GDM1 (cell line): ENCODE measurements around the gene RHBDF1.

Experiments
- DNase-seq: peaks from one replicate; lab custom pipeline; 2025; lab: John Stamatoyannopoulos, UW

The RHBDF1 gene

DNA sequence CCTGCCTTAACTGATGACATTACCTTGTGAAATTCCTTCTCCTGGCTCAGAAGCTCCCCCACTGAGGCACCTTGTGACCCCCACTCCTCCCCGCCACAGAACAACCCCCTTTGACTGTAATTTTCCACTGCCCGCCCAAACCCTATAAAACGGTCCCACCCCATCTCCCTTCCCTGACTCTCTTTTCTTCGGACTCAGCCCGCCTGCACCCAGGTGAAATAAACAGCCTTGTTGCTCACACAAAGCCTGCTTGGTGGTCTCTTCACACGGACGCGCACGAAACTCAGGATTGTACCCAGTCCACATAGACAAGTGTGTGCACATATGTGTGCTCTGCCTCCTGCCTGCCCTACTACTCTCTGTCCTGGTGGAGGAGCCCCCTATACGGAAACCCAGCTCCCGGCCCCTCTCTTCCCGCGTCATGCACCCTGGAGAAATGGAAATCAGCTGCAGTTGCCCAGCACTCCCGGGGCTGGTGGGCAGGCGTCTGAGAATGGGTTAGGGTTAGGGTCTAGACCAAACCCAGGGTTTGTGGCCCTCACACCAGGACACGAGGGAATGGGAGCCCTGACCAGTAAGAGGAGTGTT is 2.4 kb upstream of the RHBDF1 start:
- DNase-seq: no peak

DNA sequence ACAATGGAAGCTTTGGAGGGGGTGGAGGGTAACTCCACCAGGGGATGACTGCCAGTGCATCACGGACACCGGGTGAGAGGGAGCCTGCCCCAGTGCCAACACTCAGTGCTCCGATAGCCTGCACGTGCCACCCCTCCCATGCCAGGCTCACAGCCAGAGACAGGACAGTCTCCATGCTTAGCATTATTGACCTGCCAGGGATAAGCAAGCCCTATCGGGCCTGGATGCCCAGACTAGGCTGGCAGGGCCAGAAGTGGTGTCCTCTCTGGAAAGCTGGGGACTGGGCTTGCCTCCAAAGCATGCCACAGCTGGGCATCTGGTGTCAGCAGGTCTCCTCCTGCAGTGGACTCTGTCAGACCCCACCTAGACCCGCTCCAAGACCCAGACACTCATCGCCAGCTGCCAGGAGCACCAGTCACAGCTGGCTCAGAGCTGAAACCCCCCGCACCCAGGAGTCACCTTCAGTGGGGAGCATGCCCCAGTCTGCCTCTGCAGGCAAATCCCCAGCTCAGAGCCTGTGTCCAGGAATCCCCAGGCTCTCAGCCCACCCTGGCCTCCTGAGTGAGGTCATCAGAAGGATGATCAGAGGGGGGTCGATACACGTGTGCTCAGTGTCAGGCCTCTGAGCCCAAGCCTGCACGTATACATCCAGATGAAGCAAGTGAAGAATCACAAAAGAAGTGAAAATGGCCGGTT is 1.8 kb upstream of the RHBDF1 start:
- no peak for DNase-seq

DNA sequence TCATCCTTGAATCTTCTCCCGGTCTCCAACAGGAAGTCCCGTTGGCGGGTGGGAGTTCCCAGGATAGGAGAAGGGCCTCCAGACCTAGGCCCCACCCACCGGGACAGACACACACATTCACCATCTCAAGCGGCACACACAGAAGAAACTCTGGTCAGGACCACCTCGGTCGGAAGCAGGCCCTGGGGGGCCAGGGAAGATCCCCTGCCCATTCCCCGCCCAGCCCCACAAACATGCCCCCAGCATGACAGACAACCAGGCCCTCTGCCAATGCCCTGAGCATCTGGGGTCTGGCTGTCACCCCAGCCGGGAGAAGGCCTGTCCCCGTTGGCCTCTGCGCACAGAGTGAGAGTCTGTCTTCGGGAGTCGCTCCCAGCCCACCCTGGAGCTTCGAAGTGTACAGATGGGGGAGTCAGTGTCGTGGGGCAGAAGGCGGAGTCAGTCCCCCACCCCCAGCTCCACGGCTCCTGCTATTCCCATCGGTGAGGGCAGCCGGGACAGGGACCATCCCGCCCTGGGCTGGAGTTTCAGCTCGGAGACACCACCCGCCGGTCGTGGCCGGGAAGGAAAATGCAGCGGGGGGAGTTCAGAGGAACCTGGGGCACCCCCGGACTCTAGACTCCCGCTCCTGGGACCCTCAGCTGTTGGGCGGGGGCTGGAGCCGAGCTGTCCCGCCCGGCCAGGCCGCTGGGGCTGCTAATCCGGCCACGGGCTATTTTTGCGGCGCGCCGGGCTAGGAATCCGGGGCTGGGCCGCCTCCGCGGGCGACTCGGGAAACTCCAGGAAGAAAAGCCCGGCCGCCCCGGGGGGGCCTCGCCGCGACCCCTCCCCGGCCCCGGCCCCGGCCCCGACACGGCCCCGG is 660 bp downstream of the RHBDF1 start:
- no peak for DNase-seq

DNA sequence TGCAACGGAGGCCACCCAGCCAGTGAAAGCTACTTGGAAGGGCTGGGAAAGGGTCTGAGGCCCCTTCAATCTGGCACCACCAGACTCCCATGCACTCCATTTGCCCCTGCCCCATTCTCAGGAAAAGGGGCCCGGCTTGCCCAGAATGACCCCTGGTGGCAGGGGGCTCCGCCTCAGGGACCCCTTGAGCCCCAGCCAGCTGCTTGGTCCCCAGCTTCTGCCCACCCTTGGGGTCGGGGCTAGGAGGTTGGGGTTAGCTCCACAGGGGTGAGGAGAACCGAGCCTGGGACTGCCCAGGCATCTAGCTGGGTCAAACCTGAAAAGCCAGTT is 1.3 kb downstream of the RHBDF1 start:
- no peak for DNase-seq

DNA sequence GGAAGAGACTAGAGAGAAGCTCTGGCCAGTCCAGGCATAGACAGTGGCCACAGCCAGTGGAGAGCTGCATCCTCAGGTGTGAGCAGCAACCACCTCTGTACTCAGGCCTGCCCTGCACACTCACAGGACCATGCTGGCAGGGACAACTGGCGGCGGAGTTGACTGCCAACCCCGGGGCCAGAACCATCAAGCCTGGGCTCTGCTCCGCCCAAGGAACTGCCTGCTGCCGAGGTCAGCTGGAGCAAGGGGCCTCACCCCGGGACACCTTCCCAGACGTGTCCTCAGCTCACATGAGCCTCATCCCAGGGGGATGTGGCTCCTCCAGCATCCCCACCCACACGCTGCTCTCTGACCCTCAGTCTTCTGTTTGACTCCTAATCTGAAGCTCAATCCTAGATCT is 3.2 kb downstream of the RHBDF1 start:
- DNase-seq: no peak

DNA sequence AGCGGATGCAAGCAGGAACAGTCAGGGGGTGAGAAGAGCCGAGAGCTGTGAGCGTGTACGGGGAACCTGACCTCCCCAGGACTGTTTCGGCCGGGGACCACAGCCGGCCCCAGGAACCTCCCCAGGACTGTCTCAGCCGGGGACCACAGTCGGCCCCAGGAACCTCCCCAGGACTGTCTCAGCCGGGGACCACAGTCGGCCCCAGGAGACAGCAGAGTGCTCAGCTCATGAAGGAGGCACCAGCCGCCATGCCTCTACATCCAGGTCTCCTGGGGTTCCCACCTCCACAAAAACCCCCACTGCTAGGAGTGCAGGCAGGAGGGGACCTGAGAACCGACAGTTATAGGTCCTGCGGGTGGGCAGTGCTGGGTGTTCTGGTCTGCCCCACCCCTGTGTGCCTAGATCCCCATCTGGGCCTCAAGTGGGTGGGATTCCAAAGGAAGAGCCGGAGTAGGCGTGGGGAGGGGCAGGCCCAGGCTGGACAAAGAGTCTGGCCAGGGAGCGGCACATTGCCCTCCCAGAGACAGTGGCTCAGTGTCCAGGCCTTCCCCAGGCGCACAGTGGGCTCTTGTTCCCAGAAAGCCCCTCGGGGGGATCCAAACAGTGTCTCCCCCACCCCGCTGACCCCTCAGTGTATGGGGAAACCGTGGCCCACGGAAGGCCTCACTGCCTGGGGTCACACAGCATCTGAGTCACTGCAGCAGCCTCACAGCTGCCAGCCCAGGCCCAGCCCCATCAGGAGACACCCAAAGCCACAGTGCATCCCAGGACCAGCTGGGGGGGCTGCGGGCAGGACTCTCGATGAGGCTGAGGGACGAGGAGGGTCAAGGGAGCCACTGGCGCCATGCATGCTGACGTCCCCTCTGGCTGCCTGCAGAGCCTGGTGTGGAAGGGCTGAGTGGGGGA is 4.3 kb downstream of the RHBDF1 start:
- DNase-seq: no peak

DNA sequence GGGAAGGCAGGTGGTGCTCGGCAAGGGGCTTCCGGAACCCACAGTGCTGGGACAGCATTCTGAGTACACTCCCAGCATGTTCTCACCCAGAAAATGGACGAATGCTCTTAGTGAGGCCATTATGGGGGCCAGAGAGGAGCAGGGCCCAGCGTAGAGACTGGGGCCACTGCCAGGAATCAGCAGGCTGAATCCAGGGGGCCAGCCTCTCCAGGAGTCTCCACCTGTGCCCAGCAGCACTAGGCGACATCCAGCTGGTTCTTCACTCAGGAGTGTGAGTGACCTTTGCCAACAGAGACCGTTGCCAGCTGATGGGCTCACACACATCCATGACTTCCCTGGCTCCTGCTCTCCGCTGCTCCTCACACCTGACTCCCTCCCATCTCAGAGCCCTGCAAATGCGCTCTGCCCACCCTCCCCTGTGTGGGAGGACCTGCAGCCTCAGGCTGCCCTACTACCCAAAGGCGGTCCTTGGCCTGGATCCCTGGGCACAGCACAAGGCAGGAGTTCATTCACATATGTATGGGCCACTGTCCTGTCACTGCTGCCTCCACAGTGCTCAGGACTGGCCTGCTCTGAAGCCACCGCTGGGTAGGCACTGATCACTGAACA is 5.1 kb downstream of the RHBDF1 start:
- no peak for DNase-seq

DNA sequence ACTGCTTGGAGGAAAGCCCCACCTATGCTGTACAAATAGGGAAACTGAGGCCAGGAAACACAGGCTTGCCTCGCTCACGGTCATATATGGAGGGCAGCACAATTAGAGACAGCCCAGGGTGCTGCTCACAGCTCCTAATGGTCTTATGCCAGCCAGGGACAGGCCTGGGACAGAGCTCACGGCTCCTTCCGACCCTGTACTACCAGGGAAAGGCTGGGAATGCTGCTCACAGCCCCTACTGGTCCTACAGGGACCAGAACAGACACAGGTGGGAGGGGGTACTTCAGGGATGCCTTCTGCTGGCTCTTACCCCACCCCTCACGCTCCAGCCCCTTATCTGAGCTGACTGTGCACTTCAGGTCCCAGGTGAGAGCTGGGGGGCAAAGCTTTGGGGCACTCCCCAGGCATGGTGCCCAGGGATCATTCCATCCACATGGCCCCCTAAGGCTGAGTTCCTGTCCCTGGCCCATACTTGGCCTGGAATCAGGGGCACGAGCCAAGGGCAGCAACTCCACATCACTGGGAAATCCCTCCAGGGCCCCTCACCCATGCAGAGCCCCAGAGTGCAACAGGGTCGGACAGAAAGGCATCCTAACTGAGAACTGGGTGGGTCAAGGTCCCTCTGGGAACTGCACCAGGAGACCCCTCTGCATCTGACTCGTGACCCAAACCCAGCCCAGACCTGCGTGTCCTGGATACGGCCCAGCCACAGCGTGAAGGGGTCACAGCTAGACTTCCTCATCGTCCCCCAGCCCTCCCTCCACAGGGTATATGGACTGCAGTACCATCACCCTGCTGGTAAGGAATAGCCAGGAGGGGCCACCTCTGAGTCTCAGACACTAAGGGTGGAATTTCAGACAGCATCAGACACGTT is 5.9 kb downstream of the RHBDF1 start:
- no peak for DNase-seq

DNA sequence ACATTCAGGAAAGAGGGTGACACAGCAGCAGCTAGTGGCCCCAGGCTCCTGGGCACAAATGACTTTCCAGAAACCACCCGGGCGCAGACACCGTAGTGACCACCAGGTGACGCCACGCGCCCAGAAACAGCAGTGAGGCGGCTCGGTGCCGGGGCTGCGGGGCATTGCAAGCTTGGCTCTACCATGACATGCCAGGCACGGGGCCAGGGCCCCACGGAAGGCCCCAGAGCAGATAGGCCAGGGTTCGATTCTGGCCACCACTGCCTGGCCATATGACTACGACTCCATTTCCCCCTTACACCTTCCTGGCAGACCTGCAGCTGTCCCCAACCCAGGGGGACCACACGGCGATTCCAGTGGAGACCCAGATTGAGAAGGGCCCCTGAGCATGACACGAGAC is 6.7 kb downstream of the RHBDF1 start:
- DNase-seq: peak; percentile 76

DNA sequence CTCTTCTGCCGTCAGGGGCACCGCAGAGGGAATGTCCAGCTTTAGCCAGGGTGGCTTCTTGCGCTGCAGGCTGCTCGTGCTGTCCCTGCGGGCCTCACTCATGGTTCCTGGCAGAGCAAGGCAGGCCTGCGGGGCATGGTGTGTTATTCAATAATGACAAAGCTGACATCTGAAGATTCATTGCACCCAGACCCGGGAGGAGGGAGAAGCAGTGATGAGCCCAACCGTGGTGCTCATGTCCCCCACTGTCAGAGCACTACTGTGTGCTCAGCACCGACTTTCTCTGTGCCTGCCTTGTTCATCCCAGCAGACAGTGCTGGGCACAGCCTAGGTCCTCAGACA is 7.5 kb downstream of the RHBDF1 start:
- no peak for DNase-seq

DNA sequence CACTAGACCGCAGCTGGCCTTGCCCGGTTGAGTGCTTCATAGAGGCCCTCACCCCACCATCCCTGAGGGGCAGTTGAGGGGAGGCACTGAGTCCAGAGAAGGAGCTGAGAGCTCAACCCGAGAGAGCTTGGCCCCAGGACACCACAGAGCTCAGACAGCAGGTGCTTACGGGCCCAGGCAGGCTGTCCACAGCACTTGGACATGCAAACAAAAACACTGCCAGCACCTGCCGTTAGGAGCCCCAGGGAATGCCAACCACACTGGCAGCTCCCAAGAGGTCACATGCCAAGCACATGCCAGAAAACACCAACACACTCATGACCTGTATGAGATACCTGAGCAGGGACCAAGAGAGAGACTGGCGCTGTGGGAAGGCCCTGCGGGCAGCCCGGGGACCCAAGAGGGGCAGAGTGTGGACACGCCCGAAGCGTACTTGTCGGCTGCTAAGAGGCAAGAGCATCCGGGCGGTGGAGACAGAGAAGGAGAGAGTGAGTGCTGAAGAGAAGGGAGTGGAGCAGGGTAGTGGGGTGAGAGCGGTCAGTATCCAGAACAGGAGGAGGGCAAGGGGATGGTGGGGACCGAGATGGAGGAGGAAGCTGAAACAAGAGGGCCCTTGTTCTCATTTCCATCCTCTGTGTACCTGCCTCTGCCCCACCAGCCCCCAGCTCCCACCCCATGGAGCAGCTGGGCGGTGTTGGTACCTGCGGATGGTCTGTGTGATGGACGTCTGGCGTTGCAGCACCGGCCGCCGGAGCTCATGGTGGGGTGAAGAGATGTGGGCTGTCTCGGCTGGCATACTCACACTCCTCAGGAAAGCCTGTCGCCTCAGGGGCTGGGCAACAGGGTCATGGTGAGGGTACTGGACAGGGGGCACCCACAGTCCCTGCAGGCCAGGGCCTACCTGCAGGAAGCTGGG is 8.2 kb downstream of the RHBDF1 start:
- no peak for DNase-seq

DNA sequence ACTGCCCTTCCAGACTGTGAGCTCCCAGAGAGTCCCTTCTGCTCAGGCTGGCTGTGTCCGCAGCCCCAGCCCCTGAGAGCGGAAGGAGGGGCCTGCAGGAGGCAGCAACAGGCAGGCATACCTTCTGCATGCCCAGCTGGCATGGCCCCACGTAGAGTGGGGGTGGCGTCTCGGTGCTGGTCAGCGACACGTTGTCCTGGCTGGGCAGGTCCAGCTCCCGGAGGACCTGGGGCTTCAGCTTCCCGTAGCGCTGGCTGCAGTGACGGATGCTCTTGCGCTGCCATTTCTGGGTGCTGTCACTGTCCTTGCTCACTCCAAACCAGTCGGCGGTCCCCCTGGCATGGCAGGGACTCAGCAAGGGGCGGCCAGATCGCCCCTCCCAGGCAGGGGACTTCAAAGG is 9.0 kb downstream of the RHBDF1 start:
- no peak for DNase-seq

DNA sequence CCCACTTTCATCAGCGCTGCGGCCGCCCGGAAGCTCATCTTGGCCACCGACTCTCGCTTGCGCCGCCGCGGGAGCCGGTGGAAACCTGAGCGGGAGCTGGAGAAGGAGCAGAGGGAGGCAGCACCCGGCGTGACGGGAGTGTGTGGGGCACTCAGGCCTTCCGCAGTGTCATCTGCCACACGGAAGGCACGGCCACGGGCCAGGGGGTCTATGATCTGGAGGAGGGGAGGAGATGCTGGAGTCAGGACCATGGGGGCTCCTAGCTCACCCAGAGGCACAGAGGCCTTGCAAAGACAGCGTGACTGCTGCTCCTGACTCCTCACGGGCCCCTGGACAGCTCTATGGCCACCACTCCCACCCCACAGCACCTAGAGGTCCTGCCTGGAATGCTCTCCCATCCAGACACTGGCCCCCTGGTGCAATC is 9.5 kb downstream of the RHBDF1 start:
- no peak for DNase-seq

DNA sequence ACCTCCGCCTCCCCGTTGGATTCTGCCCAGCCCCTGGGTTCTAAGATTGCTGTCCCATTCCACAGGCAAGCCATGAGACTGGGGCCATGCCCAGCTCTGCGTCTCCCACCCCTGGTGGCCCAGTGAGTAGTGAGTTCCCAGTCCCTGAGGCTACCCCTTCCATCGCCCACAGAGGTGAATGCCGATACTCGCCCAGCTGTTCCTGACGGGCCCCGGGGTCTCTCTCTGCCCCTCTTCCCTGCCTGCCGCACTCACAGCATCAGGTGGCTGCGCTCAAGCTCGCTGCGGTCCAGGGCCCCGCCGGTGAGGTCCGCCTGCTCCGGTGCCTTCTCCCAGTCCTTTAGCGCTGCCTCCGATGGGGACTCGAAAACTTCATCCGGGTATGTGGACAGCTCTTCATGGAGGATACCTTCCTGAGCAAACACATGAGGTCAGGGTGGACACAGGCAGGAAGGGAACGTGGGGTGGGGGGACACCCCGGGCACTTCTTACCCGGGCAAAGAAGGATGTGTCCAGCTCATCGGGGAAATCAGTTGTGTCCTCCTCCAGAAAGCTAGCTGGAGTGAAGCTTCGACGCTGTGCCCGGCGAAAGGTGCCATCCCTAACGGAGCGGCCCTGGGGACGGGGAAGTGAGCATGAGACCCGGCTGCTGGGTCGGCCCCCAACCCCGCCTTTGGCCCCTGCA is 10.0 kb downstream of the RHBDF1 start:
- DNase-seq: no peak

DNA sequence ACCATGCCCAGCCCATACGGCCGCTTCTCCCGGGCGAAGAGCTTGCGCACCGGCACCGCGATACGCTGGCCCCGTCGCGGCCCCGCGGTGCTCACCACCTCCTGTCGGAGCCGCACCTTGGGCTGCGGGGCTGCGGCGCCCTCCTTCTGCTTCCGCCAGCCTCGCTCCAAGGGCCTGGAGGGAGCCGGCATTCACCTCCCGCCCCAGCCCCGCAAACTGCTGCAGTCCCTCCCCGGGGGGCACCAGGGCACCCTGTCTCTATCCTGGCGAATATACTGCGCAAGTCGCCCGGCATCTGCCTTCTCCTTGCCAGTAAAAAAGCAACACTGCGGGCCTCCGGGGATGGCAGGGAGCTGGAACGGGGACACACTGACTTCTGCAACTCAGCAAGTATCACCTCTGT is 10.6 kb downstream of the RHBDF1 start:
- DNase-seq: no peak

DNA sequence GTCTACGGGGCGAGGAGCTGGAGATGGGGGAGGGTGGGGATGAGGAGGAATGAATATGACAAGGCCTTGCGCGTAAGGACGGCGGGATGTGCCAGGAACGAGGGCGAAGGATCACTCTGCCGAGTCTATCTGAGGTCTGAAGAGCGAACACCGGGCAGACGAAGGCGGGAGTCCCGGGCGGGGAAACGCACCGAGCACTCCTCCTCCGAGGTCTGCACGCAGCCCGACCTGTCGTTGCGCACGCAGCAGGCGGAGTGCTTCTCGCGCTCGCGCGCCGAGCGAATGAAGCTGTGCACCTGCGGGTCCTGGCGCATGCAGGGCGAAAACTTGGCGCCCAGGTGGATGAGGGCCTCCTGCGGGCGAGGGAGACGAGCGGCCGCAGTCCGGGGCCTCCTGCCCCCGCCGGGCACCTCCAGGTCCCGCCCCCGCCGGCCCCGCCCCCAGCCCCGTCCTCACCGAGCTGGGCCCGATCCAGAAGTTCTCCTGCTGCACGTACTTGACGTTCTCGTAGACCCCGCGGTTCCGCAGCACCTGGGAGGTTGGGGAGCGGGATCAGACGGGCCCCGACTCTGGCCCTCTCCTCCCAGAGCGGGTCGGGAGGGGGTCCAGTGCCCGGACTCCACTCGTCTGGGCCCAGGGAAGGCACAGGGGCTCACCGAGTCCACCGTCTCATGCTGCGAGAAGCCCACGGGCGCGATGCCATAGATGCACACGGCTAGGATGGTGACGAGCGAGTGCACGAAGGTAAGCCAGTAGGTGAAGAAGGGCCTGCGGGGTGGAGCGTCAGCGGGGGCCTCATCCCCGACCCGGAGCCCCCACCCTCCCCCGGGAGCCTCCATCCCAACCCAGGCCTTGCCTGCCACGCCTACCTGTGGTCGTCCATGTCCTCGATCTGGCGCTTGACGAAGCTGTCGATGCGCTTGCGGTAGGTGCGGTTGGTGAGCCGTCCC is 11.2 kb downstream of the RHBDF1 start:
- no peak for DNase-seq

DNA sequence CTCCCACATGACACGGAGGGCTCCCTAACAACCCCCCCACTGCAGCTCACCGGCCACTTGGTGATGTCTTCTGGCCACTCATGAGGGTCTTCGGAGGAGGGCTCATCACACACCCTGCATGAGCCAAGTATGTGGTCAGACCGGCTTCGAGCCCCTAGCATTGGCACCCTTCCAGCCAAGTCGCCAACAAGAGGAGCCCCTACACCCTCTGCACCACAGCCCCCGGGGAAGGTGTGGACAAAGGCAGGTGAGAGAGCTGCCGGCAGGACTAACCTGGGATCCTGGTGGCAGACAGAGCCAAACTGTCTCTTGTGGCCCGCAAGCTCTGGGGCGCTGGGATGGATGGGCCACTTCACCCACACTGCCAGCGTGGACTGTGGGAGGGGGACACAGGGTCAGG is 12.3 kb downstream of the RHBDF1 start:
- DNase-seq: no peak

DNA sequence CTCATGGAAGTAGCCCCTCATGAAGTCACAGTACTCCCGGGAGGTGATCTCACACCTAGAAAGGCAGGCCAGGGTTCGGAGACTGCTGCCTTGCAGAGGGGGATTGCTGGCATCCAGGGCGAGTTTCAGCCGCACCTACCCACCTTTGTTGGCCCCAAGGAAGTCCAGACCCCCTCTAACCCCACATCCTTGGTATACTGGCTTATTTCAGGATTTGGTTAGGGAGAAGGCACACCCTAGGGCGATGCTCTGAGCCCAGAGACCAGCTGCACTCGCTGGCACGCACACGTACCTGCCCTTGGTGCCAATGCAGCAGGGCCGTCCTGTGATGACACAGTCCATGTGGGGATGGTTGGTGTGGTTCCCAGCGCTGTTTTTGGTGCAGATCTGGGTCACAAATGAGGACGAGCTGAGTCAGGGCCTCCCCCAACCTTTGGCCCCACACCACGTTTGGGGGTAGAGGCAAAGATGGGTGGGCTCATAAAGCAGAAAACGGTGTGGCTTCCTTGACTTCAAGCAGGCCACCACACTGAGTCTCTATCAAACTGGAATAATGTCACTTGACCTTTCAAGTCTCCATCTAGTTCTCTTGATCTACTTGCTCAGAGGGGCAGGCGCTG is 12.9 kb downstream of the RHBDF1 start:
- DNase-seq: no peak
